ENCODE results near the gene IL12RB2. TPM values are rescaled to one million over a fixed set of nuclear protein-coding genes. Genes with fewer than 3 reads are reported as not detected.

IL12RB2 gene
- polyA plus RNA-seq, result under 1 TPM in 3 of 4 donors, not detected in 1; 0.21 to 0.54 (median 0.52) TPM
- long read RNA-seq, donor 1, result 0 reads
- long read RNA-seq, donor 2, result 0 reads
- long read RNA-seq, donor 3, result 0 reads
- long read RNA-seq, donor 4, result 0 reads
- long read RNA-seq, donor 5, result 0 reads
- long read RNA-seq, donor 6, result 0 reads
- long read RNA-seq, donor 7, result 0 reads
- long read RNA-seq, donor 8, result 0 reads
- long read RNA-seq, donor 9, result 0 reads
- long read RNA-seq, donor 10, result 0 reads

GRCh38 chr1:67307251-67308060, at the start of gene IL12RB2:
Gene IL12RB2, plus strand, starts transcription at chr1:67307873. Its CDS starts 12,496 bp downstream, at chr1:67320369.
- Histone ChIP-seq H3K27me3 (ENCODE audit: control insufficient read depth in 3 of 3, insufficient read depth in 3 of 3, low read length in 3 of 3) (peaks cover 2 to 19% (median 4%) of the 10 kb centered on the region in 3 donors), H3K27ac (ENCODE audit: low read depth in 1 of 3, low read length in 2 of 3) (peak within 1 kb of the TSS in 1 of 3 donors; percentile 29), H3K36me3 (ENCODE audit: control insufficient read depth in 3 of 3, insufficient read depth in 2 of 3, low read depth in 1 of 3, low read length in 3 of 3) (no peaks in the 10 kb centered on the region), H3K4me3 (ENCODE audit: low read depth in 1 of 3, low read length in 3 of 3) (peak within 1 kb of the TSS; percentile 23 to 54 (median 41)), H3K4me1 (ENCODE audit: control insufficient read depth in 3 of 3, insufficient read depth in 2 of 3, low read depth in 1 of 3, low read length in 2 of 3) (peaks cover 2 to 5% (median 3%) of the 10 kb centered on the region in 3 donors), H3K9me3 (ENCODE audit: control insufficient read depth in 2 of 2, insufficient read depth in 1 of 2, low read depth in 1 of 2, low read length in 1 of 2) (no peaks in the 10 kb centered on the region)
- DNase-seq (peak; percentile 51 to 55), FAIRE-seq (no peak)
- whole genome bisulfite sequencing, 3 donors, result 1 to 3% (median 2%) methylated on average over 58 to 75 of the region's 75 CpGs

- no peak for FAIRE-seq
- Histone ChIP-seq H3K27me3 (ENCODE audit: control insufficient read depth in 3 of 3, insufficient read depth in 3 of 3, low read length in 3 of 3) (no peaks in the 10 kb centered on the region), H3K27ac (ENCODE audit: low read depth in 1 of 3, low read length in 2 of 3) (no peak overlapping the region), H3K4me3 (ENCODE audit: low read depth in 1 of 3, low read length in 3 of 3) (no peak overlapping the region), H3K4me1 (ENCODE audit: control insufficient read depth in 3 of 3, insufficient read depth in 2 of 3, low read depth in 1 of 3, low read length in 2 of 3) (no peaks in the 10 kb centered on the region), H3K9me3 (ENCODE audit: control insufficient read depth in 2 of 2, insufficient read depth in 1 of 2, low read depth in 1 of 2, low read length in 1 of 2) (no peaks in the 10 kb centered on the region), H3K36me3 (ENCODE audit: control insufficient read depth in 3 of 3, insufficient read depth in 2 of 3, low read depth in 1 of 3, low read length in 3 of 3) (no peaks in the 10 kb centered on the region)
- WGBS, 3 donors, result 22 to 25% (median 25%) methylated on average over 4 of the region's 4 CpGs
- peak in 1 of 2 donors; percentile 9 for DNase-seq
Measured at GRCh38 chr1:67261680-67262079, 46.0 kb upstream of the IL12RB2 start.

GRCh38 chr1:67262735-67263134, 44.9 kb upstream of the IL12RB2 start:
- FAIRE-seq (no peak), DNase-seq (no peak)
- Histone ChIP-seq H3K4me3 (ENCODE audit: low read depth in 1 of 3, low read length in 3 of 3) (no peak overlapping the region), H3K9me3 (ENCODE audit: control insufficient read depth in 2 of 2, insufficient read depth in 1 of 2, low read depth in 1 of 2, low read length in 1 of 2) (no peaks in the 10 kb centered on the region), H3K27ac (ENCODE audit: low read depth in 1 of 3, low read length in 2 of 3) (no peak overlapping the region), H3K27me3 (ENCODE audit: control insufficient read depth in 3 of 3, insufficient read depth in 3 of 3, low read length in 3 of 3) (no peaks in the 10 kb centered on the region), H3K36me3 (ENCODE audit: control insufficient read depth in 3 of 3, insufficient read depth in 2 of 3, low read depth in 1 of 3, low read length in 3 of 3) (no peaks in the 10 kb centered on the region), H3K4me1 (ENCODE audit: control insufficient read depth in 3 of 3, insufficient read depth in 2 of 3, low read depth in 1 of 3, low read length in 2 of 3) (no peaks in the 10 kb centered on the region)
- WGBS, 3 donors, result 84 to 88% (median 87%) methylated on average over 5 of the region's 5 CpGs

- H3K4me1 ChIP-seq (ENCODE audit: control insufficient read depth in 3 of 3, insufficient read depth in 2 of 3, low read depth in 1 of 3, low read length in 2 of 3), result no peaks in the 10 kb centered on the region
- no peak overlapping the region for H3K27ac ChIP-seq (ENCODE audit: low read depth in 1 of 3, low read length in 2 of 3)
- FAIRE-seq, result no peak
- no peak for DNase-seq
- no peaks in the 10 kb centered on the region for H3K27me3 ChIP-seq (ENCODE audit: control insufficient read depth in 3 of 3, insufficient read depth in 3 of 3, low read length in 3 of 3)
- H3K36me3 ChIP-seq (ENCODE audit: control insufficient read depth in 3 of 3, insufficient read depth in 2 of 3, low read depth in 1 of 3, low read length in 3 of 3), result no peaks in the 10 kb centered on the region
- no peaks in the 10 kb centered on the region for H3K9me3 ChIP-seq (ENCODE audit: control insufficient read depth in 2 of 2, insufficient read depth in 1 of 2, low read depth in 1 of 2, low read length in 1 of 2)
- no peak overlapping the region for H3K4me3 ChIP-seq (ENCODE audit: low read depth in 1 of 3, low read length in 3 of 3)
Measured at GRCh38 chr1:67264152-67264551, 43.5 kb upstream of the IL12RB2 start.

- WGBS, 3 donors, result 53 to 76% (median 59%) methylated on average over 3 of the region's 3 CpGs
- DNase-seq (peak in 1 of 2 donors; percentile 32), FAIRE-seq (no peak)
- no peak overlapping the region for H3K4me3 ChIP-seq (ENCODE audit: low read depth in 1 of 3, low read length in 3 of 3)
- no peaks in the 10 kb centered on the region for H3K36me3 ChIP-seq (ENCODE audit: control insufficient read depth in 3 of 3, insufficient read depth in 2 of 3, low read depth in 1 of 3, low read length in 3 of 3)
- no peaks in the 10 kb centered on the region for H3K27me3 ChIP-seq (ENCODE audit: control insufficient read depth in 3 of 3, insufficient read depth in 3 of 3, low read length in 3 of 3)
- H3K4me1 ChIP-seq (ENCODE audit: control insufficient read depth in 3 of 3, insufficient read depth in 2 of 3, low read depth in 1 of 3, low read length in 2 of 3), result no peaks in the 10 kb centered on the region
- H3K27ac ChIP-seq (ENCODE audit: low read depth in 1 of 3, low read length in 2 of 3), result peak overlapping the region in 1 of 3 donors; percentile 22
- H3K9me3 ChIP-seq (ENCODE audit: control insufficient read depth in 2 of 2, insufficient read depth in 1 of 2, low read depth in 1 of 2, low read length in 1 of 2), result no peaks in the 10 kb centered on the region
Measured at GRCh38 chr1:67264899-67265298, 42.8 kb upstream of the IL12RB2 start.

GRCh38 chr1:67269061-67269460, 38.6 kb upstream of the IL12RB2 start:
- Histone ChIP-seq H3K36me3 (ENCODE audit: control insufficient read depth in 3 of 3, insufficient read depth in 2 of 3, low read depth in 1 of 3, low read length in 3 of 3) (no peaks in the 10 kb centered on the region), H3K27ac (ENCODE audit: low read depth in 1 of 3, low read length in 2 of 3) (no peak overlapping the region), H3K9me3 (ENCODE audit: control insufficient read depth in 2 of 2, insufficient read depth in 1 of 2, low read depth in 1 of 2, low read length in 1 of 2) (peaks cover 0 to 13% of the 10 kb centered on the region in 2 donors), H3K27me3 (ENCODE audit: control insufficient read depth in 3 of 3, insufficient read depth in 3 of 3, low read length in 3 of 3) (no peaks in the 10 kb centered on the region), H3K4me1 (ENCODE audit: control insufficient read depth in 3 of 3, insufficient read depth in 2 of 3, low read depth in 1 of 3, low read length in 2 of 3) (no peaks in the 10 kb centered on the region), H3K4me3 (ENCODE audit: low read depth in 1 of 3, low read length in 3 of 3) (no peak overlapping the region)
- no peak for FAIRE-seq
- no peak for DNase-seq
- 89 to 96% (median 94%) methylated on average over 3 of the region's 3 CpGs for WGBS, 3 donors

- FAIRE-seq (no peak), DNase-seq (no peak)
- WGBS, 3 donors, result 90 to 91% (median 91%) methylated on average over 3 of the region's 3 CpGs
- Histone ChIP-seq H3K36me3 (ENCODE audit: control insufficient read depth in 3 of 3, insufficient read depth in 2 of 3, low read depth in 1 of 3, low read length in 3 of 3) (no peaks in the 10 kb centered on the region), H3K4me1 (ENCODE audit: control insufficient read depth in 3 of 3, insufficient read depth in 2 of 3, low read depth in 1 of 3, low read length in 2 of 3) (no peaks in the 10 kb centered on the region), H3K27me3 (ENCODE audit: control insufficient read depth in 3 of 3, insufficient read depth in 3 of 3, low read length in 3 of 3) (no peaks in the 10 kb centered on the region), H3K4me3 (ENCODE audit: low read depth in 1 of 3, low read length in 3 of 3) (no peak overlapping the region), H3K9me3 (ENCODE audit: control insufficient read depth in 2 of 2, insufficient read depth in 1 of 2, low read depth in 1 of 2, low read length in 1 of 2) (peaks cover 0 to 13% of the 10 kb centered on the region in 2 donors), H3K27ac (ENCODE audit: low read depth in 1 of 3, low read length in 2 of 3) (no peak overlapping the region)
Measured at GRCh38 chr1:67270541-67270940, 37.1 kb upstream of the IL12RB2 start.

GRCh38 chr1:67273591-67273990, 34.1 kb upstream of the IL12RB2 start:
- DNase-seq (no peak), FAIRE-seq (no peak)
- no peak overlapping the region for H3K27ac ChIP-seq (ENCODE audit: low read depth in 1 of 3, low read length in 2 of 3)
- no peaks in the 10 kb centered on the region for H3K4me1 ChIP-seq (ENCODE audit: control insufficient read depth in 3 of 3, insufficient read depth in 2 of 3, low read depth in 1 of 3, low read length in 2 of 3)
- no peaks in the 10 kb centered on the region for H3K27me3 ChIP-seq (ENCODE audit: control insufficient read depth in 3 of 3, insufficient read depth in 3 of 3, low read length in 3 of 3)
- WGBS, 3 donors, result 88 to 92% (median 91%) methylated on average over 4 of the region's 4 CpGs
- no peaks in the 10 kb centered on the region for H3K36me3 ChIP-seq (ENCODE audit: control insufficient read depth in 3 of 3, insufficient read depth in 2 of 3, low read depth in 1 of 3, low read length in 3 of 3)
- H3K4me3 ChIP-seq (ENCODE audit: low read depth in 1 of 3, low read length in 3 of 3), result no peak overlapping the region
- H3K9me3 ChIP-seq (ENCODE audit: control insufficient read depth in 2 of 2, insufficient read depth in 1 of 2, low read depth in 1 of 2, low read length in 1 of 2), result peaks cover 0 to 13% of the 10 kb centered on the region in 2 donors
